GM19467 (cell line): ENCODE results near the gene CEP55.
A peak's percentile ranks its signal among the peaks of the same experiment; 100 is the strongest.

Source experiments
- ATAC-seq: cut with Tn5 transposase; IDR thresholded peaks from one replicate; pipeline ENCODE4 v1.9.1; 2021; ENCODE audit warnings: mild to moderate bottlenecking, moderate library complexity; ENCODE audit not compliant: unreplicated experiment

The CEP55 gene

GRCh38 chr10:93468461-93469213, 27.8 kb upstream of the CEP55 start:
- no peak for ATAC-seq

DNA sequence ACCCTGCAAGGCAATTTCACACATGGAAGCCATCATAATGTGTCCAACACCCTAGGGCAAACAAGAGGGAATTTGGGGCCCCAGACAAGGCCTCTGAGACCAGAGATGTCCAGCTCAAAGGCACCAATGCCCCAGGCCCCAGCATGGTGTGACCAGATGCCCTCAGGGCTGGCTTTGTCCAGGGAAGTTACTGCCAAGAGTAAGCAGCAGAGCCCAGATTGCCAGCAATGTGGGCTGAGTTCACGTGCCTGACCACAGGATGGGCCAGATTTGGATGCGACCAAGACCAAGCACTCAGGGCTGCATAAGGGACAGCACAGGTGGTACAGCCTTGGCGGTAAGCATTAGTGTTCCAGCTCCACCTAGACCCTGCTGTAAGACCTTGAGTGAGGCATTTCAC, 27.0 kb upstream of the CEP55 start:
- ATAC-seq = no peak

DNA sequence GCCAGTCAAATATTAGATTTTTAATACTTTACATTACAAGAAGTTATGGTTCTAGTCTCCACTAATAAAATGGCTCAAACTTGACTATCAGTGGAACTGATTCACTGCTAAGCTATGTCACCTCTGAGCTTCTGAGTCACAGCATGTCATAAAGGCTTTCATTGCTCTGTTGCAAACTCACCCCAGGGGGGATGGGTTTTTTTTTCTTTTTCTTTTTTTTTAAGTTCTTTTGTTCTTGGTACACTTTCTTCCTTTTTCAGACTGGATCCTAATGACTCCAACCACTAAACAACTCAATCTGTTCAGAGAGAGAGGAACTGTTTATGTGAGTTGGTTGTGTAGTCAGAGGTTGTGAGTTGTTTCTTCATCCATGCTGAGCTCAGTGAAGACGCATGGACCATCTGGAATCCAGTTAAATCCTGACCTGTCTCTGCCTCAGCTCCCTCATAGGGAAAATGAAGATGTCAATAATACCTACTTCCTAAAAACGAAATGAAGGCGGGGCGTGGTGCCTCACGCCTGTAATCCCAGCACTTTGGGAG, 25.2 kb upstream of the CEP55 start:
- no peak for ATAC-seq

- ATAC-seq = no peak
These were observed 23.3 kb upstream of the CEP55 start for GRCh38 chr10:93473161-93473560.

DNA sequence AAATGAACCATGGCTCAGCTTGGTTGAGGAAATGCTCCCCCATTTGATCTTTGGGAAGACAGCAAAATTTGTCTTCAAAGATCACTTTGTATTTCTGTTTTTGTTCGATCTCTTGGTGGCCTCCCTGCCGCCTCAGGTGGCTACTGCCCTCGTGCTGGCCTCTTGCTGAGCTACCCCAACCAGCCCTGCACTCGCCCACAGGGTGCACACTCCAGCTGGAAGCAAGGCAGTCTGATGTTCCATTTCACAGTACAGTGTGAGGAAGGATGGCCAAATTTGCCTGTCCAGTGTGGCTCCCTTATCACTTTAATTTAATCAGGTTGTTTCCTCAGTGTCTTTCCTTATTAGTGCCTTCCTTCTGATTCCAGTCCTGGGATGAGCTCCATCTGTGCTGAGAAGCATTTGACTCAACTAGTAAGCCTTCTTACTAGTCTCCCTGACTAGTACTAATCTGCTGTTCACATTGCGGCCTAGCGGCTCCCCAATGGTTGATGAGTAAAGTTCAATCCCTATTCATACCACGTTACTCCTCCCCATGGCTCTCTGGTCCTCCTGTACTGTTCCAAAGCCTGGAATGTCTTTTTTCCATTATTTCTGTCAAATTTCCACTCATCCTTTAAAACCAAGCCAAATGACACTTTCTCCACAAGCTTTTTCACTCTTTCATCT, 22.5 kb upstream of the CEP55 start:
- no peak for ATAC-seq

DNA sequence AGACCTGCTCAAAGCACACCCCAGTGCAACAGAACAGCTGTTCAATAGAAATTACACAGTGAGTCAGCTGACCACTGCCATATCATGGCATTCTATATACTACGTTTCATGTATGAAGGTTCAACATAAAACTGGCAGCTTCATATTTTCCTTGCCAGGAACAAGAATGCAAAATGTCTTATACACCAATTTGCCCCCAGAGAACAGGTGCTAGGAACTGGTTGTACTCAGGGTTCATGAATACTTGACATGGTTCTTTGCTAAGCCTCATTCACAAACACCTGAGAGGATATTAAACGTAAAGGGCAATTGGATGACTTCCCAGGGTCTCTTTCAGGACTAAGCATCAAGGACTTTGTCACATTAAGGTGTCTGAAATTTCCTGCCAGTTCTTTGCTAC, 21.2 kb upstream of the CEP55 start:
- no peak for ATAC-seq

DNA sequence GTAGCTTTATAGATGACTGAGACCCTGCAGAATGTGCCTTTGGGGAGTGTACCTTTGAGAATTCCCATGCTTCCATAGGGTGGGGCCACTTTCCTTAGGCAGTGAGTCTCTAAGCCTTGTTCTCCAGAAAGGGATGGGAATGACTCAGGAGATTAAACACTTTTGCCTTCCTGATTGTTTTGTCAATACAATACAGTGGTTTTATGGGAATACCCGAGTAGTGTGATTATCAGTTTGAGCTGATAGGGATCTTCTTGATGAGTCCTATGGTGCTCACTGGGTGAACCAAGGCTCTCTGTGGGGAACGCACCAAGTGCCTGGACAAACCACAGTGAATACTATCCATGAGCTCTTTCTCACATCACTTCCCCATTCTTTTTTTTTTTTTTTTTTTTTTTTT, 20.5 kb upstream of the CEP55 start:
- ATAC-seq = no peak

GRCh38 chr10:93476756-93477155, 19.7 kb upstream of the CEP55 start:
- no peak for ATAC-seq

DNA sequence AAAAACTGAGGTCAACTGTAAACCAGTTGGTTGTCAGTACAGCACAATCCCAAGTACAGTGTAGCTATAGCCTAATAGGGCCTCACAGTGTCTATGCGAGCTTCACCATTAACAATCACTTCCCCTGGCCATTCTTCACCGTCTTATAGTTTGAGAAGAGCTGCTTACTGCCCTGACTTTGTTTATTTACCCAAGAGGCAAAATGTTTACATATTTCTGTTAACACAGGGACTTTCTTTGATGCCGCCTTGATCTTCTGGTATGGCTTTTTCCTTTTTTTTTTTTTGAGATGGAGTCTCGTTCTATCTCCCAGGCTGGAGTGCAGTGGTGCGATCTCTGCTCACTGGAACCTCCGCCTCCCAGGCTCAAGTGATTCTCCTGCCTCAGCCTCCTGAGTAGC, 17.5 kb upstream of the CEP55 start:
- no peak for ATAC-seq

GRCh38 chr10:93481637-93482144, 14.7 kb upstream of the CEP55 start:
- no peak for ATAC-seq

DNA sequence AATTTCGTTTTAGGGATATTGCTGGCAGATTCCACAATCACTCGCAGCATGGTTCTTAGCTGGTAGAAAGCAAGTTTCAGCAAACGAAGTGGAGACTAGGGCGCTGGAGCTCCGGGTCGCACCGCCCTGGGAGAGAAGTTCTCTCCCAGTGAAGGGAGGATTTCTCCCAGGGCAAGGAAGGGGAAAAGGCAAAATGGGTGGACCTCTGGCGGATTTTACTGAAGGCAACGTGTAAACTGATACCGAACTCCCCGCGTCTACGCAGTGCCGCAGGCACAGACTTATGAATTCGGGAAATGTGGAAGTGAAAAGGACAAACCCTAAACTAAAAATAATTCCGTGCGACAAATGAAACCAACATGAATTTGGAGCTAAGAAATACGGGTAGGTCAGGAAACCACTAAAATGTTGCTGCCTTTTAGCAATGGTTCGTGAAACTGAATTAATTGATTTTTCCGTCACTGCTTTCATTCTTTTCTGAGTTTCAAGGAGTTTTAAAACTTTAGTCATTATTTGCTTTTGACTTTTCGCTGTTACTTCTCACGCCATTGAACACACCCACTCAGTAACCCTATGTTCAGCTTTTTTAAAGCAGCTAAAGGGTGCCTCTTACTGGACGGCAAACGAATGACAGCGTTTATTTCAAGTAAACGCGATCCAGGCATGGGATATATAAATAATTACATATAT, 14.1 kb upstream of the CEP55 start, which contains the start of gene MYOF:
MYOF (minus strand) TSS at position 190 of the 690 bp plus-strand sequence; CDS start at position 50, 140 bp downstream.
- peak; percentile 70 for ATAC-seq

- no peak for ATAC-seq
These were observed 10.7 kb upstream of the CEP55 start for GRCh38 chr10:93485690-93486089.

DNA sequence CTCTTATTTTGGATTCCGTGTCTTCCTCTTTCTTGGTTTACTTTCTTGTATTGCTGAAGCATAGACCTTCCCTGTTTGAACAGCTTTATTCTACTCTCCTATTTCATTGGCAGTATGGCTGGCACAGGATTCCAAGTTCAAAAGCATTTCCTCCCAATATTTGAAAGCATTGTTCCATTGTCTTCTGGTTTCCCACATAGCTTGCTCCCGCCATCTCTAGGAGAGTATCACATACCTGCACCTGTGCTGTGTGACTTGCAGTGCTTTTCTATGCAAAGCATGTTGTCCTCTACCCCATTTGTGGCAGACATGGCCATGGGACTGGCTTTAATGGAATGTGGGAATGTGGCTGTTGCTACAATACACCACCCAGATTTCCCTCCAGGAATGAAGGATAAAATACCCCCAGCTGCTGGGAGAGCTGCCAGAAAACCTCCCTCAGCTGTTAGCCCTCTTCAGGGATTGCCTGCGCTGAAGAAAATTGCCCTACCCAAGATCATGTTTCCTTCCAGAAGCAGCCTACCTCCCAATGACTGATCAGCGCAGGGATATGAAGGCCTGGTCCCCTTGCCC, 7.4 kb upstream of the CEP55 start:
- no peak for ATAC-seq

- ATAC-seq = no peak
These were observed 4.8 kb upstream of the CEP55 start for GRCh38 chr10:93491602-93492121.

DNA sequence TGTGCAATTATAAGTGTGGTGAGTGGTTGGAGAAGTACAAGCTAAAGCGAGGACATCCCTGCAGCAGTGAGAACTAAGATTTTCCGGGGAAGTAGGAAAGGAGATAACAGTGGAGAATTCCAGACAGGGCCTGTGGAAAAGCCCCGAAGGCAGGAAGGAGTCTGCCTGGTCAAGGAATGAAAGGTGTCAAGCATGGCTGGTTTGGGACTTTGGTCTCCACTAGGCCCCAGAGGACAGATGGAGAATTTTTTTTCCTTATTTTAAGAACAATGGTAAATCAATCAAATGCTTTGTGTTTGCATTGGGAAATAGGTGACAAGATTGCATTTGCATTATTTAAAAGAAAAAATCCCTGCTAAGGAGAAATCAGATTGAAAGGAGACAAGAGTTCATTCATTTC, 3.2 kb upstream of the CEP55 start:
- no peak for ATAC-seq

DNA sequence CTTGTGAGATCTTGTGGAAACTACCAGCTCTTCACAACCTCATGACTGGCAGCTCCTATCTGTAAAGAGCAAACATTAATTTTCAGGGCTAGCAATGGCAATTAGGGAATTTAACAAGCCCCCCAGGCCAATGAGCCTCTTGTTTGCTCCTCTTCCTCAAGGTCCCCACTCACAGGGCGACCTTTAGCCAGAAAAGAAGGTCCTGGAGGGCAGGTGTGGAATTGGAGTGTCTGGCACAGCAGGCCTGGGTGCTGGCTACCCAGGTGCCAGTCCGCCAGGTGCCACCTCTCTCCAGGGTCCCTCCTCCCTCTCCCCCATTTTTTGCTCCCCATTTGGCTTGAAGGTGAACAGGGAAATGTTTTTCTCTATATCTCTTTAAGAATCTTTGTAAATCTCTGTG, 1.9 kb upstream of the CEP55 start:
- no peak for ATAC-seq

- peak; percentile 8 for ATAC-seq
These were observed 624 bp upstream of the CEP55 start for GRCh38 chr10:93495654-93496321.

DNA sequence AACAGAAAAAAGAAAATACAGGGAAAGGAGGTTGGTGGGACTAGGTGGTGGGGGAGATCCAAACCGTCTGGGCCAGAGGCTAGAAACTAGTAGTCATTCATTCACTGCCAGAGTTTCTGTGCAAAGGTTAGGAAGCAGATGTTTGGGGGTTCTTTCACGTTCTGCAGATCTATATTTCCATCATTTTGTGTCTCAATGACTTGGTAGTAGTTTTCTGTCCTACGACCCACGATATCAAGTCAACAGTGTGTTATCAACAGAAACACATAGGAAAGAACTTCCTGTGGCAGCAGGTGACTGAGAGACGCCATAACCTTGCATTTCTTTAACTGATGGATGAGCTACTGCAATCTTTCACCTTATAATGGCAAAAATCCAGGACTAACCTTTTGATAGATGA, 1.8 kb downstream of the CEP55 start:
- no peak for ATAC-seq

GRCh38 chr10:93501650-93502049, 5.2 kb downstream of the CEP55 start:
- ATAC-seq = no peak

DNA sequence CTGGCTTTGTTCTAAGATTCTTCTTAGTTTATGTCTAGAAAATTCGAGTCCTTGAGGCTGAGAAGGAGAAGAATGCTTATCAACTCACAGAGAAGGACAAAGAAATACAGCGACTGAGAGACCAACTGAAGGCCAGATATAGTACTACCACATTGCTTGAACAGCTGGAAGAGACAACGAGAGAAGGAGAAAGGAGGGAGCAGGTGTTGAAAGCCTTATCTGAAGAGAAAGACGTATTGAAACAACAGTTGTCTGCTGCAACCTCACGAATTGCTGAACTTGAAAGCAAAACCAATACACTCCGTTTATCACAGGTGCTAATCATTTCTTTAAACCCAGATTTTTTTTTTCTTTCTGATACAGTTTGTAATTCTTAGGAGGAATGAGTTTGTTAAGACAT, 6.7 kb downstream of the CEP55 start:
- ATAC-seq = no peak
